Stimulated activated CD8-positive, alpha-beta memory T cell treated with anti-CD3 and anti-CD28 coated beads, Interleukin-7, amount 100 ng/mL, for 24 hours (primary cell): ENCODE data around the gene WNT4.

Experiments used
- DNase-seq: peaks from one replicate; pipeline ENCODE4 v3.0.0-alpha.2; 2020; ENCODE audit warnings: low read depth

Gene WNT4

GRCh38 chr1:22143065-22144033 lies at the start of gene WNT4:
Gene WNT4, minus strand, starts transcription at chr1:22143097. Its CDS starts 175 bp downstream, at chr1:22142922.
- no peak for DNase-seq

- no peak for DNase-seq
Observed at GRCh38 chr1:22190731-22191130, 47.8 kb upstream of the WNT4 start.

GRCh38 chr1:22190251-22190650 lies 47.4 kb upstream of the WNT4 start:
- DNase-seq, result no peak

- no peak for DNase-seq
Observed at GRCh38 chr1:22189619-22190018, 46.7 kb upstream of the WNT4 start.

- DNase-seq, result no peak
Observed at GRCh38 chr1:22188914-22189313, 46.0 kb upstream of the WNT4 start.

GRCh38 chr1:22188436-22188835 lies 45.5 kb upstream of the WNT4 start:
- DNase-seq, result no peak

GRCh38 chr1:22186311-22186710 lies 43.4 kb upstream of the WNT4 start:
- DNase-seq, result no peak

- no peak for DNase-seq
Observed at GRCh38 chr1:22184892-22185612, 42.2 kb upstream of the WNT4 start.

- DNase-seq, result no peak
Observed at GRCh38 chr1:22184454-22184853, 41.6 kb upstream of the WNT4 start.

- DNase-seq, result no peak
Observed at GRCh38 chr1:22182715-22183114, 39.8 kb upstream of the WNT4 start.

GRCh38 chr1:22179197-22179803 lies 36.4 kb upstream of the WNT4 start:
- no peak for DNase-seq

- no peak for DNase-seq
Observed at GRCh38 chr1:22177354-22178003, 34.6 kb upstream of the WNT4 start.

- DNase-seq, result no peak
Observed at GRCh38 chr1:22176258-22176657, 33.4 kb upstream of the WNT4 start.

- no peak for DNase-seq
Observed at GRCh38 chr1:22174446-22175220, 31.7 kb upstream of the WNT4 start.

GRCh38 chr1:22171951-22172715 lies 29.2 kb upstream of the WNT4 start:
- no peak for DNase-seq

- no peak for DNase-seq
Observed at GRCh38 chr1:22169816-22170215, 26.9 kb upstream of the WNT4 start.

- DNase-seq, result no peak
Observed at GRCh38 chr1:22168412-22168973, 25.6 kb upstream of the WNT4 start.

GRCh38 chr1:22166439-22166838 lies 23.5 kb upstream of the WNT4 start:
- no peak for DNase-seq

- DNase-seq, result no peak
Observed at GRCh38 chr1:22164841-22165808, 22.2 kb upstream of the WNT4 start.
